GM12878 (cell line): ENCODE measurements around the gene CLEC16A. TPM values are rescaled to one million over a fixed set of nuclear protein-coding genes. Genes with fewer than 3 reads are reported as not detected.
A peak's percentile ranks its signal among the peaks of the same experiment; 100 is the strongest.

Source experiments
- CTCF ChIP-seq, 3 experiments: IDR thresholded peaks in 2 of 3; conservative IDR thresholded peaks in 1 of 3; 2 replicates each; pipeline ENCODE4 v1.5.1; 2011; ENCODE audit warnings: low read depth in 3 of 3, low read length in 3 of 3, mild to moderate bottlenecking in 3 of 3, control low read depth in 2 of 3, moderate library complexity in 2 of 3, inconsistent platforms in 1 of 3, mixed read lengths in 1 of 3; ENCODE audit not compliant: control insufficient read depth in 2 of 3, insufficient read depth in 1 of 3; ENCODE audit errors: extremely low read depth in 1 of 3
- CUX1 ChIP-seq: IDR thresholded peaks from 2 replicates; pipeline ENCODE4 v1.6.1; 2012; ENCODE audit warnings: improper control_type of control experiment, low read depth, low read length; ENCODE audit not compliant: insufficient replicate concordance
- EGR1 ChIP-seq, 2 experiments: IDR thresholded peaks; 1 replicate in 1 of 2; 2 replicates in 1 of 2; pipeline ENCODE4 v1.6.1; 2011 to 2012; ENCODE audit warnings: low read depth in 2 of 2, low read length in 2 of 2, borderline replicate concordance in 1 of 2, mild to moderate bottlenecking in 1 of 2, moderate library complexity in 1 of 2
- GATAD2B ChIP-seq: fragments of 450-650 bp; conservative IDR thresholded peaks from 2 replicates; pipeline ENCODE4 v1.6.1; 2017; ENCODE audit warnings: low read depth, mild to moderate bottlenecking, moderate library complexity
- HDAC2 ChIP-seq: fragments of 200-600 bp; sonication (generic); IDR thresholded peaks from 2 replicates; pipeline ENCODE4 v1.6.1; 2017
- MLLT1 ChIP-seq: fragments of 450-650 bp; IDR thresholded peaks from 2 replicates; pipeline ENCODE4 v1.6.1; 2016; ENCODE audit warnings: mild to moderate bottlenecking
- MTA2 ChIP-seq: fragments of 450-650 bp; IDR thresholded peaks from 2 replicates; pipeline ENCODE4 v1.6.1; 2016; ENCODE audit warnings: low read depth, mild to moderate bottlenecking, moderate library complexity
- POU2F2 ChIP-seq: IDR thresholded peaks from 3 replicates; pipeline ENCODE4 v1.6.1; 2011; ENCODE audit warnings: low read depth, mild to moderate bottlenecking, low read length, borderline replicate concordance
- ZNF592 ChIP-seq: fragments of 450-650 bp; IDR thresholded peaks from 2 replicates; pipeline ENCODE4 v1.6.1; 2017; ENCODE audit warnings: mild to moderate bottlenecking, moderate library complexity
- ZNF687 ChIP-seq: fragments of 450-650 bp; IDR thresholded peaks from 2 replicates; pipeline ENCODE4 v1.6.1; 2017; ENCODE audit warnings: mild to moderate bottlenecking, moderate library complexity
- polyA plus RNA-seq, 11 experiments: library from polyadenylated mRNA; depleted of rRNA in 4 of 11; unstranded in 6 of 11; stranded (reverse) in 5 of 11; fragments of >200 nt; fragmentation: Nextera tagmentation in 4 of 11; fragmentation: Illumina TruSeq in 1 of 11; extraction: Ambion mirVana in 4 of 11; extraction: Trizol in 1 of 11; gene quantifications; 1 replicate in 1 of 11; 2 replicates in 10 of 11; pipeline versions ENCODE4 v1.2.1 to v1.2.3, GENCODE V29; 2011 to 2016; ENCODE audit warnings: inconsistent platforms in 2 of 11, missing spikeins in 2 of 11, low read depth in 1 of 11
- total RNA-seq, 4 experiments: library from RNA; depleted of rRNA in 3 of 4; stranded (reverse); fragments of >200 nt in 3 of 4; fragmentation: Illumina TruSeq in 1 of 4; extraction: Trizol in 1 of 4; gene quantifications; 2 replicates each; pipeline versions ENCODE4 v1.2.1 to v1.2.3, GENCODE V29; 2013 to 2021

The CLEC16A gene
- total and polyA plus RNA-seq, 10 of the 15 experiments (the other 5 are each of a cell fraction or from before 2014, with no cell fraction given) = 1.5 to 28.8 (median 19.2) TPM

GRCh38 chr16:10981697-10982216, 37.4 kb downstream of the CLEC16A start (continued):
- TF ChIP-seq ZNF687 = peak; percentile 54
- TF ChIP-seq HDAC2 = no peak
- 0 out of 3 replicates have a peak, but pooled peaks of 1 of the 2 experiments have one; percentile 12 for TF ChIP-seq EGR1 (IDR thresholded peaks at IDR 0.05; ENCODE audit: borderline replicate concordance in 1 of 2, low read depth in 2 of 2, low read length in 2 of 2)
- TF ChIP-seq CUX1 = peak; percentile 87
- TF ChIP-seq GATAD2B = peak; percentile 87
- peak; percentile 99 for TF ChIP-seq POU2F2
- TF ChIP-seq ZNF592 = peak; percentile 65; the same call in 1 of the 2 replicates
- TF ChIP-seq MLLT1 = no peak
- TF ChIP-seq CTCF (IDR thresholded peaks at IDR 0.05 in 2 of 3, conservative IDR thresholded peaks at IDR 0.05 in 1 of 3; ENCODE audit: control insufficient read depth in 2 of 3, extremely low read depth in 1 of 3, insufficient read depth in 1 of 3, low read depth in 3 of 3, low read length in 3 of 3) = peak; percentile 78 to 85 (median 80)
- peak; percentile 48; the same call in 1 of the 2 replicates for TF ChIP-seq MTA2
